Esophagus squamous epithelium (tissue), 5 donors: Measurements from ENCODE around the gene NIN. TPM values are rescaled to one million over a fixed set of nuclear protein-coding genes. Genes with fewer than 3 reads are reported as not detected.

Experiments
- DNase-seq: peaks from one replicate; lab custom pipeline; 2025; lab: John Stamatoyannopoulos, UW
- H3K27ac ChIP-seq, 4 donors: fragments of 200-600 bp; sonication (generic); one replicate each; pipeline ENCODE4 v1.5.1; 2016 to 2019; ENCODE audit warnings: mild to moderate bottlenecking in 1 of 4
- H3K27me3 ChIP-seq, 4 donors: fragments of 200-600 bp; sonication (generic); 1 replicate in 3 of 4; 2 replicates in 1 of 4; pipeline versions ENCODE4 v1.5.1 to v1.6.0; 2017 to 2021; ENCODE audit warnings: antibody characterized with exemption in 1 of 4
- H3K36me3 ChIP-seq, 3 donors: fragments of 200-600 bp; sonication (generic); one replicate each; pipeline ENCODE4 v1.5.1; 2016 to 2019
- H3K4me1 ChIP-seq, 3 donors: fragments of 200-600 bp; sonication (generic); one replicate each; pipeline ENCODE4 v1.5.1; 2017 to 2019
- H3K4me3 ChIP-seq, 4 donors: fragments of 200-600 bp; sonication (generic); 1 replicate in 3 of 4; 2 replicates in 1 of 4; pipeline ENCODE4 v1.5.1; 2016 to 2019; ENCODE audit warnings: mild to moderate bottlenecking in 2 of 4, moderate library complexity in 1 of 4
- H3K9me3 ChIP-seq, 3 donors: fragments of 200-600 bp; sonication (generic); one replicate each; pipeline ENCODE4 v1.5.1; 2016 to 2019
- CTCF ChIP-seq, 6 experiments: fragments of 450-650 bp in 4 of 6; fragments of 200-600 bp in 2 of 6; sonication (generic) in 2 of 6; IDR thresholded peaks; one replicate each; pipeline ENCODE4 v1.5.1; 2016 to 2019; ENCODE audit warnings: antibody characterized with exemption in 6 of 6, mild to moderate bottlenecking in 4 of 6, moderate library complexity in 4 of 6
- POLR2A ChIP-seq, 4 donors: fragments of 450-650 bp; IDR thresholded peaks; one replicate each; pipeline ENCODE4 v1.6.1; 2017; ENCODE audit warnings: antibody characterized with exemption in 4 of 4, mild to moderate bottlenecking in 4 of 4, moderate library complexity in 3 of 4
- WGBS, 2 donors: methylation state at CpG; one replicate each; pipeline ENCODE4 v1.1.5; 2018; 5-methylcytosine and 5-hydroxymethylcytosine counted together
- intact Hi-C: fragments of 100-400 bp; cut with DNase I; formaldehyde crosslinking; loops from one replicate; pipeline ENCODE4 v1.15.0; 2022
- total RNA-seq, 4 donors: library from RNA; depleted of rRNA; stranded (reverse); fragments of >200 nt; gene quantifications; one replicate each; pipeline ENCODE4 v1.1.0, GENCODE V29; 2016
- donor health status: DM: yes; HTN: yes; CAD: no.

NIN gene
- total RNA-seq, 4 donors from 2014 or later = 12.2 to 36.8 (median 24.5) TPM

- no peak overlapping the region for H3K4me3 ChIP-seq
- DNase-seq = no peak
- WGBS, 2 donors = 57 to 67% methylated on average over 3 of the region's 3 CpGs
- TF ChIP-seq POLR2A (IDR thresholded peaks at IDR 0.05) (no peak), CTCF (IDR thresholded peaks at IDR 0.05) (no peak)
- H3K36me3 ChIP-seq = peaks cover 0 to 56% (median 0%) of the 10 kb centered on the region in 3 donors
- H3K9me3 ChIP-seq = no peaks in the 10 kb centered on the region
- H3K4me1 ChIP-seq = peaks cover 0 to 4% (median 0%) of the 10 kb centered on the region in 3 donors
- H3K27me3 ChIP-seq = no peaks in the 10 kb centered on the region
- no peak overlapping the region for H3K27ac ChIP-seq
- intact Hi-C loops = loop anchor here (10.0 kb wide), 1 partner anchor 68 kb away; no protein-coding TSS in a partner anchor
Observed at GRCh38 chr14:50786751-50787464, 44.1 kb downstream of the NIN start.

- H3K36me3 ChIP-seq = peaks cover 0 to 43% (median 0%) of the 10 kb centered on the region in 3 donors
- TF ChIP-seq POLR2A (IDR thresholded peaks at IDR 0.05) (no peak), CTCF (IDR thresholded peaks at IDR 0.05) (no peak)
- no peak for DNase-seq
- 70 to 85% methylated on average over 6 to 7 of the region's 8 CpGs for WGBS, 2 donors
- H3K4me3 ChIP-seq = no peak overlapping the region
- H3K27ac ChIP-seq = no peak overlapping the region
- H3K27me3 ChIP-seq = no peaks in the 10 kb centered on the region
- H3K4me1 ChIP-seq = peaks cover 0 to 4% (median 0%) of the 10 kb centered on the region in 3 donors
- intact Hi-C loops = loop anchor here (10.0 kb wide), 1 partner anchor 69 kb away; no protein-coding TSS in a partner anchor
- no peaks in the 10 kb centered on the region for H3K9me3 ChIP-seq
Observed at GRCh38 chr14:50785457-50786063, 45.4 kb downstream of the NIN start.

GRCh38 chr14:50784683-50785456, 46.1 kb downstream of the NIN start:
- H3K4me1 ChIP-seq = peaks cover 0 to 4% (median 0%) of the 10 kb centered on the region in 3 donors
- peaks cover 0 to 36% (median 0%) of the 10 kb centered on the region in 3 donors for H3K36me3 ChIP-seq
- H3K9me3 ChIP-seq = no peaks in the 10 kb centered on the region
- no peak overlapping the region for H3K4me3 ChIP-seq
- peak overlapping the region in 1 of 4 donors; percentile 30 for H3K27ac ChIP-seq
- TF ChIP-seq POLR2A (IDR thresholded peaks at IDR 0.05) (no peak), CTCF (IDR thresholded peaks at IDR 0.05) (no peak)
- DNase-seq = no peak
- intact Hi-C loops = loop anchor here (10.0 kb wide), 1 partner anchor 70 kb away; no protein-coding TSS in a partner anchor
- WGBS, 2 donors = 66 to 74% methylated on average over 4 to 8 of the region's 16 CpGs
- no peaks in the 10 kb centered on the region for H3K27me3 ChIP-seq

- no peaks in the 10 kb centered on the region for H3K27me3 ChIP-seq
- no peak for DNase-seq
- H3K9me3 ChIP-seq = no peaks in the 10 kb centered on the region
- intact Hi-C loops = loop anchor here (10.0 kb wide), 1 partner anchor 71 kb away; no protein-coding TSS in a partner anchor
- TF ChIP-seq POLR2A (IDR thresholded peaks at IDR 0.05) (no peak), CTCF (IDR thresholded peaks at IDR 0.05) (no peak)
- H3K4me3 ChIP-seq = no peak overlapping the region
- peaks cover 0 to 13% (median 0%) of the 10 kb centered on the region in 3 donors for H3K4me1 ChIP-seq
- WGBS, 2 donors = 91 to 97% methylated on average over 2 of the region's 2 CpGs
- peaks cover 0 to 23% (median 0%) of the 10 kb centered on the region in 3 donors for H3K36me3 ChIP-seq
- no peak overlapping the region for H3K27ac ChIP-seq
Observed at GRCh38 chr14:50783563-50783962, 47.4 kb downstream of the NIN start.
